Measurements from ENCODE around the gene ZNF500.

The ZNF500 gene

GRCh38 chr16:4718466-4718865 lies 48.5 kb downstream of the ZNF500 start:
- Histone ChIP-seq H3K36me3 (peaks cover 7% of the 10 kb centered on the region), H3K4me1 (ENCODE audit: control insufficient read depth in 1 of 2, insufficient read depth in 1 of 2, low read depth in 1 of 2, low read length in 1 of 2) (no peaks in the 10 kb centered on the region)

GRCh38 chr16:4714996-4715395 lies 52.0 kb downstream of the ZNF500 start:
- Histone ChIP-seq H3K4me3 (ENCODE audit: low read depth in 1 of 2, low read length in 1 of 2) (no peak overlapping the region), H3K9me3 (no peaks in the 10 kb centered on the region), H3K4me1 (ENCODE audit: control insufficient read depth in 1 of 2, insufficient read depth in 1 of 2, low read depth in 1 of 2, low read length in 1 of 2) (no peaks in the 10 kb centered on the region), H3K27me3 (no peaks in the 10 kb centered on the region), H3K27ac (no peak overlapping the region), H3K36me3 (peaks cover 7% of the 10 kb centered on the region)
- TF ChIP-seq, protein P1, sequence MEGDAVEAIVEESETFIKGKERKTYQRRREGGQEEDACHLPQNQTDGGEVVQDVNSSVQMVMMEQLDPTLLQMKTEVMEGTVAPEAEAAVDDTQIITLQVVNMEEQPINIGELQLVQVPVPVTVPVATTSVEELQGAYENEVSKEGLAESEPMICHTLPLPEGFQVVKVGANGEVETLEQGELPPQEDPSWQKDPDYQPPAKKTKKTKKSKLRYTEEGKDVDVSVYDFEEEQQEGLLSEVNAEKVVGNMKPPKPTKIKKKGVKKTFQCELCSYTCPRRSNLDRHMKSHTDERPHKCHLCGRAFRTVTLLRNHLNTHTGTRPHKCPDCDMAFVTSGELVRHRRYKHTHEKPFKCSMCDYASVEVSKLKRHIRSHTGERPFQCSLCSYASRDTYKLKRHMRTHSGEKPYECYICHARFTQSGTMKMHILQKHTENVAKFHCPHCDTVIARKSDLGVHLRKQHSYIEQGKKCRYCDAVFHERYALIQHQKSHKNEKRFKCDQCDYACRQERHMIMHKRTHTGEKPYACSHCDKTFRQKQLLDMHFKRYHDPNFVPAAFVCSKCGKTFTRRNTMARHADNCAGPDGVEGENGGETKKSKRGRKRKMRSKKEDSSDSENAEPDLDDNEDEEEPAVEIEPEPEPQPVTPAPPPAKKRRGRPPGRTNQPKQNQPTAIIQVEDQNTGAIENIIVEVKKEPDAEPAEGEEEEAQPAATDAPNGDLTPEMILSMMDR (IDR thresholded peaks at IDR 0.05) = no peak

More at GRCh38 chr16:4718466-4718865, 48.5 kb downstream of the ZNF500 start:
- Histone ChIP-seq H3K27me3 (no peaks in the 10 kb centered on the region), H3K9me3 (no peaks in the 10 kb centered on the region), H3K27ac (no peak overlapping the region), H3K4me3 (ENCODE audit: low read depth in 1 of 2, low read length in 1 of 2) (no peak overlapping the region)
- TF ChIP-seq, protein P1 (IDR thresholded peaks at IDR 0.05) = no peak

GRCh38 chr16:4713663-4714501 lies 53.1 kb downstream of the ZNF500 start:
- no peak overlapping the region for H3K4me3 ChIP-seq (ENCODE audit: low read depth in 1 of 2, low read length in 1 of 2)
- peaks cover 7% of the 10 kb centered on the region for H3K36me3 ChIP-seq

DNA sequence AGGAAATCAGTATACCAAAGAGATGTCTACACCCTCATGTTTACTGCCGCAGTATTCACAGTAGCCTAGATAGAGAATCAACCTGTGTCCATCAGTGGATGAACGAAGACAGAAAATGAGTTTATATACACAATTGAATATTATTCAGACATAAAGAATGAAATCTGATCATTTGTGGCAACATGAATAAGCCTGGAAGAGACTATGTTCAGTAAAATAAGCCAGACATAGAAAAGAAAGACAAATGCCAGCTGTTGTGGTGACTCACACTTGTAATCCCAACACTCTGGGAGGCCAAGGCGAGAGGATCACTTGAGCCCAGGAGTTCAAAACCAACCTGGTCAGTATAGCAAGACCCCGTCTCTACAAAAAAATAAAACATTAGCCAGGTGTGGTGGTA lies 57.5 kb downstream of the ZNF500 start:
- Histone ChIP-seq H3K36me3 (peaks cover 10% of the 10 kb centered on the region), H3K4me1 (ENCODE audit: control insufficient read depth in 1 of 2, insufficient read depth in 1 of 2, low read depth in 1 of 2, low read length in 1 of 2) (no peaks in the 10 kb centered on the region), H3K9me3 (no peaks in the 10 kb centered on the region), H3K4me3 (ENCODE audit: low read depth in 1 of 2, low read length in 1 of 2) (no peak overlapping the region), H3K27ac (no peak overlapping the region), H3K27me3 (no peaks in the 10 kb centered on the region)
- TF ChIP-seq, protein P1 (IDR thresholded peaks at IDR 0.05) = no peak

More at GRCh38 chr16:4713663-4714501, 53.1 kb downstream of the ZNF500 start:
- TF ChIP-seq, protein P1 (IDR thresholded peaks at IDR 0.05) = no peak
- H3K27ac ChIP-seq = no peak overlapping the region
- H3K27me3 ChIP-seq = no peaks in the 10 kb centered on the region
- no peaks in the 10 kb centered on the region for H3K9me3 ChIP-seq
- H3K4me1 ChIP-seq (ENCODE audit: control insufficient read depth in 1 of 2, insufficient read depth in 1 of 2, low read depth in 1 of 2, low read length in 1 of 2) = no peaks in the 10 kb centered on the region

- TF ChIP-seq, protein P1 (IDR thresholded peaks at IDR 0.05) = no peak
- H3K27me3 ChIP-seq = no peaks in the 10 kb centered on the region
- no peaks in the 10 kb centered on the region for H3K9me3 ChIP-seq
- no peak overlapping the region for H3K27ac ChIP-seq
- peaks cover 3% of the 10 kb centered on the region for H3K36me3 ChIP-seq
- no peak overlapping the region for H3K4me3 ChIP-seq (ENCODE audit: low read depth in 1 of 2, low read length in 1 of 2)
- no peaks in the 10 kb centered on the region for H3K4me1 ChIP-seq (ENCODE audit: control insufficient read depth in 1 of 2, insufficient read depth in 1 of 2, low read depth in 1 of 2, low read length in 1 of 2)
Measured at GRCh38 chr16:4706871-4707270, 60.1 kb downstream of the ZNF500 start.

All from neutrophil (primary cell).